Mononuclear cell (primary cell): ENCODE measurements around the gene IPO9. TPM values are rescaled to one million over a fixed set of nuclear protein-coding genes. Genes with fewer than 3 reads are reported as not detected.
"Not testable (repeated sequence)": the region's sequence is repeated elsewhere in the genome, so short reads cannot be mapped to it uniquely, and the experiment has no call there.

Experiments used
- H3K27me3 ChIP-seq: 2 replicates; pipeline ENCODE4 v1.6.0; 2011; ENCODE audit warnings: low read length, control low read depth; ENCODE audit not compliant: insufficient read depth
- H3K4me1 ChIP-seq: 2 replicates; pipeline ENCODE4 v1.5.1; 2011; ENCODE audit warnings: mild to moderate bottlenecking, low read length, control low read depth; ENCODE audit not compliant: insufficient read depth
- H3K4me3 ChIP-seq: 2 replicates; pipeline ENCODE4 v1.5.1; 2011; ENCODE audit warnings: mild to moderate bottlenecking, low read length, moderate library complexity
- H3K9me3 ChIP-seq: 2 replicates; pipeline ENCODE4 v1.5.1; 2011; ENCODE audit warnings: low read depth, mild to moderate bottlenecking, control low read depth, low read length
- total RNA-seq: library from RNA; depleted of rRNA; stranded (reverse); fragments of >200 nt; gene quantifications from one replicate; pipeline ENCODE4 v1.2.3, GENCODE V29; 2012

The IPO9 gene
- total RNA-seq, 1 donor = 14.4 TPM

DNA sequence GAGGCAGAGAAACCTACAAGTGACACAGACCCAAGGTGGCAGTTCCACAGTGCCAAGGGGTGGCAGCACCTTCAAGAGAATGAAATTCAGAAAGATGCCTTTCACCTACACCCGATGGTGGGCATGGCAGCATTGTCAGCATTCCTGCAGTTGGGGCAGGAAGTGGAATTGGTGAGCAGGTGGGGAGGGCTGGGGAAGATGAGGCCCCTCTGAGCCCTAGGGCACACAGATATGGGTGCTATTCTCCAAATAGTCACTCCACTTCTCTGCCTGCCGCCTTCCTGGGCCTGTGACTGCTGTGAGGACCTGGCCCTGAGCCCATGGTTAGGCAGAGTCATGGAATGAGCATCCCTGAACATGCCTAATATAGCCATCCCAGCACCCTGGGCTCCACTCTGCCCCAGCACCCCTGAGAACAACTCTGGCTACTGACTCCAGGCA, 68.0 kb downstream of the IPO9 start:
- no peaks in the 10 kb centered on the region for H3K27me3 ChIP-seq
- H3K9me3 ChIP-seq = no peaks in the 10 kb centered on the region
- H3K4me3 ChIP-seq = no peak overlapping the region
- H3K4me1 ChIP-seq = no peaks in the 10 kb centered on the region

DNA sequence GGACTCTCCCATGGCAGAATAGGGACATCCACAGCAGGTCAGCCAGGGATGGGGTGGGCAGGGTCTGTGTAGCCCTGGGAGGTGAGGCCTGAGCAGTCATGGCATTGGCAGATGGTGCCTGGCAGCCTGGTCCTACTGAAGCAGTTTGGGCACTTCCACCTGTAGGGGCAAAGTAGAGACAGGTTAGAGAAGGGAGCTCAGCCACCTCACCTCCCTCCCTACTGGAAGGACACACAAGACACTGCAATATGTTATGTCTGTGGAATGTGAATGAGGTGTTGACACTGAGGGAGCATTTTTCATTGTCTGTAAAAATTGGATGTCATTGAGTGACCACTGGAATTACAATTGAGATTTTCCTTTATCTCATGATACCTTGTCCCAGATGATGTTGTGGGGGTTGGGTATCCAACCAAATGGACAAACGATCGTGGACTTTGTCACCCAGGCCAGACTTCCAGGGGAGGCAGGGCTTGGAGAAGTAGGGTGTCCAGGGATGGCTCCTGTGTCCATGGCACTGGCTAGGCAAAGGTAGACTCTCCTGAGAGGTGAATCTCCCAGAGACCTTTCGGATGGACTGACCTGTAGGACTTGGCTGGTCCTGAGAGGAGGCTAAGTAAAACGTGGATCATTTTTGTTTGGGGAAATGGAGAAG, 69.4 kb downstream of the IPO9 start:
- no peak overlapping the region for H3K4me3 ChIP-seq
- no peaks in the 10 kb centered on the region for H3K9me3 ChIP-seq
- no peaks in the 10 kb centered on the region for H3K4me1 ChIP-seq
- H3K27me3 ChIP-seq = no peaks in the 10 kb centered on the region

DNA sequence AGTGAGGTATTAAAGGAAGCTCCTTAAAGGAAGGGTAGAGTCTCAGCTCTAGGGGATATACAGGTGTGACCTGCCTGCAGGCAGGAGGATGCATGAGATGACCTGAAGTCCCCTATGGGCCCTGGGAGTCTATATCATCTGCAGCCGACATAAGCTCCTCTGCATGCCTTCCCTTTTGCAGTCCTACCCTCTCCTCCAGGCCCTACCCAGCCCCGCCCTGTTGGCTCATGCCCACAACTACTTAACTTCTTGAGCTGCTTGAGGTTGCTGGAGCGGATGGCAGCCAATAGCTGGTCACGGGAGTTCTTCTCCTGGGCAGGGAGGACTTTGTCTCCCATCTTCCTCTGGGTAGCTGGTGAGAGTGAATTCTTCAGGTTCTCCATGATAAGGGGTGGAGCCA, 70.0 kb downstream of the IPO9 start:
- Histone ChIP-seq H3K4me3 (no peak overlapping the region), H3K4me1 (no peaks in the 10 kb centered on the region), H3K27me3 (no peaks in the 10 kb centered on the region), H3K9me3 (no peaks in the 10 kb centered on the region)

DNA sequence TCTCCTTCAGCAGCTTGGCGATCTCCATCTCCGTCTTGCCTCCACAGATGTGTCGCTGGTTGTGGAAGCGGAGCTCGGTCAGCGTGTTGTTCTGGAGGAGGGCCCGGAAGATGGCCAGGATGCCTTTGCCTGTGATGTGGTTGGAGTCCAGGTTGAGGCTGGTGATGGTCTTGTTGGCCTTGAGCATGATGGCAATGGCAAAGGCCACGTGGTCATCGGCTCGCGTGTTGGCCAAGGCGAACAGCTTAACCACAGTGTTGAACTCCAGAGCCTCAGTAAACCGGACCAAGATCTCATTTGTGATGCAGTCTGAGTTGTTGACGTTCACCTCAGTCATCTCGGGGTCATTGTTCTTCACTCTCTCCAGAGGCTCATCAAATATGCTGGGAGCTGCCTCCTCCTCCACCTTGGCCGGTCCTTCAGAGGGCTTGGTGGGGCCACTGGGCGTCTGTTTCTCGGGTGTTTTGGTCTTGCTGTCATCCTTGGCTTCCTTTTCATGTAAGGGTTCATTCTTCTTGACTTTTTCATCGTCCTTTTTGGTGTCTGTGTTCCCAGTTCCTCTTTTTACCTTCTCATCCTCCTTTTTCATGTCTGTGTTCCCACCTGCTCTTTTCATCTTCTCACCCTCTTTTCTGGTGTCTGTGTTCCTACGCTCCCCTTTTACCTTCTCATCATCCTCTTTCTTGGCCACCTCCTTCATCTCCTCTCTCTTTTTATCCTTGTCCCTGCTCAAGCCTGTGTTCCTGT, 70.9 kb downstream of the IPO9 start:
- H3K27me3 ChIP-seq = no peaks in the 10 kb centered on the region
- H3K4me1 ChIP-seq = no peaks in the 10 kb centered on the region
- no peaks in the 10 kb centered on the region for H3K9me3 ChIP-seq
- H3K4me3 ChIP-seq = no peak overlapping the region

DNA sequence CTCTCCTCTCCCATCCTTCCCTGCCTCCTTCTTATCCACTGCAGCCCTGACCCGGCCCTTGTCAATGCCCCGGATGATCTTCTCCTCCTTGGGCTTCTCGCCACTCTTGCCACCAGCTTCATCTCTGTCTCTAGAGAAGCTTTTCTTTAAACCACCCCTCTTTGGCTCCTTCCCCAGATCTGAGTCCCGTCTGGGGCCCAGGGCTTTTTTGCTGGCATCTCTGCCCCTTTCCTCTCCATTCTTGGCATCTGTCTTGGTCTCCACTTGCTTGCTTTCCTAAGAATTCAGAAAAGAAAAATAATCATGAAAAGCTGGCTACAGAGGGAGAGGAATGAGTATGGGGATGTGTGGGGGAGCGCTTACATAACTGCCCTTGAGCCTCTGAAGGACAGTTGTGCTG, 71.5 kb downstream of the IPO9 start:
- no peak overlapping the region for H3K4me3 ChIP-seq
- no peaks in the 10 kb centered on the region for H3K27me3 ChIP-seq
- H3K9me3 ChIP-seq = no peaks in the 10 kb centered on the region
- H3K4me1 ChIP-seq = no peaks in the 10 kb centered on the region

DNA sequence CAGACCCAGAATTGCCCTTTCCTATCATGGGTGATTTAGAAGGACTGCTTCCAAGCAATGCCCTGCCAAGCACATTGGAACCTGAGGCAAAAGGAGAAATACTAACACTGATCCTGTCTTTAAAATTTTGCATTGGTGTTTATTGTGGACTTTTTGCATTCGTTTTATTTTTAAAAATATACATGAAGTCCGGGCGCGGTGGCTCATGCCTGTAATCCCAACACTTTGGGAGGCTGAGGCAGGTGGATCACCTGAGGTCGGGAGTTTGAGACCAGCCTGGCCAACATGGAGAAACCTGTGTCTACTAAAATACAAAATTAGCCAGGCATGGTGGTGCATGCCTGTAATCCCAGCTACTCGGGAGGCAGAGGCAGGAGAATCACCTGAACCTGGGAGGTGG, 72.1 kb downstream of the IPO9 start:
- not testable (repeated sequence) for H3K4me3 ChIP-seq, H3K4me1 ChIP-seq, H3K27me3 ChIP-seq, H3K9me3 ChIP-seq

DNA sequence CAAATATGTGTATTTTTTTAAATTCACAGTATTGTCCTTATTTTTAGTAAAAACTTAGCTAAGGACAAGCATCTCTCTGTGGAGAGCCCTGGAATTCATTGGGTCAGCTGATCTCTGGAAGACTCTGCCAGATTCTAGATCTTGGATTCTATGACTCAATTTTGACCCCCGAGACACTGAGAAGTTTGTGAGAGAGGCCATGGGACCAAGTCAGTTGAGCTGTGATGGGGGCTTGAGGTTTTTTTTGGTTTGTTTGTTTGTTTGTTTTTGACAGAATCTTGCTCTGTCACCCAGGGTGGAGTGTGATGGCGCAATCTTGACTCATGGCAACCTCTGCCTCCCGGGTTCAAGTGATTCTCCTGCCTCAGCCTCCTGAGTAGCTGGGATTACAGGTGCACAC, 73.2 kb downstream of the IPO9 start:
- no peak overlapping the region for H3K4me3 ChIP-seq
- no peaks in the 10 kb centered on the region for H3K27me3 ChIP-seq
- no peaks in the 10 kb centered on the region for H3K9me3 ChIP-seq
- no peaks in the 10 kb centered on the region for H3K4me1 ChIP-seq

DNA sequence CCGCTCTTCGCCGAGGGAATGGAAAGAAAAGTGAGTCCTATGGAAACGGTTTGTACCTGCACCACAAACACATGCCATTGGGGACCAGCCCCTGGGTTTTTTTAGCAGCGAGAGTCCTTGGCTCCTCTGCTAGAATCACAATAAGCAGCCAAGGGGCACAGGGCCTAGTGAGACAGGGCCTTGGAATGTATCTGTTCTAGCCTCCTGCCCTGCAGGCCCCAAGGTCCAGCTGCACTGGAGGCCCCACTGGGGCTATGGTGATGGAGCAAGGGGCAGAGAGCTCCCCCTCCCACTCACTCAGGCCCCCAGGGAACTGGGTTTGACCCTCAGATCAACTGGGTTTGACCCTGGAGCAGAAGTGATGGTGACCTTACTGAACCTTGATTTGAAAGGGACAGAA, 74.2 kb downstream of the IPO9 start:
- Histone ChIP-seq H3K27me3 (no peaks in the 10 kb centered on the region), H3K4me1 (no peaks in the 10 kb centered on the region), H3K4me3 (no peak overlapping the region), H3K9me3 (no peaks in the 10 kb centered on the region)

DNA sequence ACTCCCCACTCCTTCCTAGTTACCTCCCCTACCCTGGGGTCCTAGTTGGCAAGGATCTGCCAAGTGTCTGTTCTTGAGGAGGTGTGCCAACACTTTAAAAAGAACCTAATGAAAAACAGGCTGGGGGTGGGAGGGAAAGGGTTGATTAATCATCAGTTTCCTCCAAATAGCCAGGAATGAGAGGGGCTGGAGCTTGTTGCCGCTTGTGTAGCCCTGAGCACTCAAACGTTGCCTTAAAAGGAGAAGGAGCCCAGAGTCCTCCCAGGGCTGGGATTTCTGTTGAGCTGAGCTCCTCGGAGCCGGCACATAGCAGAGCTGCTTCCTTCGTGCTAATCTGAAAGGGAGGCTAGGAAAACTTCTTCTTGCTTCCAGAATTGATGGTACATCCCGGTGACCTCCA, 75.6 kb downstream of the IPO9 start:
- no peak overlapping the region for H3K4me3 ChIP-seq
- no peaks in the 10 kb centered on the region for H3K4me1 ChIP-seq
- H3K27me3 ChIP-seq = no peaks in the 10 kb centered on the region
- H3K9me3 ChIP-seq = no peaks in the 10 kb centered on the region

DNA sequence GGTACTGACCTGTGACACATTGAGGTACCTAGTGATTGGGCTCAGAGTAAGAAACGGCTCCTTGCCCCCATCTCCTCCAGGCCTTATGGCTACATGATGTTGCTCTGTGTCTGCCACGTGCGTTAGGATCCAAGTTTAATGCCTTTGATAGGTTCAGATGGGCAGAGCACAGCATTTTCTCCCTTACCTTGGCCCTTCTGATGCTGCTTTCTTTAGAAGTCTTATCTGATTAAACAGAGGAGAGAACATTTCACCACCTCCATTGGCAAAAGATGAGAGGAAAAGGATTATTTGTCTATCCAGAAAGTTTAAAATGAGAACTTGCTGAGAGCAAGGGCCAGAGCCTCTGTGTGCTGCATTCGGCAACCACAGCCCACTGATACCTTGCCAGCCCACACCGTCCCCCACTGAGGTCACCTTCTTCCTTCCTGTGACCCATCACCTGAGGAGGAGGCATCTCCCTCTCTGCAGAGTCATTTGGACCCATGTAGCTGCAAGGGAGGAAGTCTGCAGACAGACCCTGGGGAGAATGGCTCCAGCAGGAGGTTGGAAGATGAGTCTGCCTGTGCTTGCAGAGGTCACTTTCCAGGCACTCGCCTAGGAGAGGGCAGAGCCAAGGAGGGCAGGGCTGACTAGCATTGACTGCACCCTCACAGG, 76.4 kb downstream of the IPO9 start:
- Histone ChIP-seq H3K27me3 (no peaks in the 10 kb centered on the region), H3K9me3 (no peaks in the 10 kb centered on the region), H3K4me1 (no peaks in the 10 kb centered on the region), H3K4me3 (no peak overlapping the region)

DNA sequence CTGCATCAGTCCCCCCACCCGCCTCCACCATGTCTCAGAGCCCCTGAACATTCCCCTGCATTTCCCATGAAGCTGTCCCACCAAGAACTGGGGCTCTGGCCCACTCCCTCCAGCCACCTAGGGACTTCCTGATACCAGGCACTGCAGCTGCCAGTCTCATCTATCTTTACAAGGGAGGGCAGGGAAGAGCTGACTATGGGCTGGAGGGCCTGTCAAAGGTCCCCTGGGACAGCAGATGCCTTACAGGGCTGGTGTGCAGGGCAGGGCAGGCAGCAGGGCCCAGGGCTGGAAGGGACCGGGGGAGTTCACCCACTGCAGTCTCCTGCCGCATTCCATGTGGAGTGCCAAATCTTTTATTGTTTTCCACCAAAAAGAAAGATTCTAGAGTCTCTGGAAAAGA, 77.4 kb downstream of the IPO9 start:
- H3K4me1 ChIP-seq = no peaks in the 10 kb centered on the region
- H3K4me3 ChIP-seq = no peak overlapping the region
- H3K9me3 ChIP-seq = no peaks in the 10 kb centered on the region
- no peaks in the 10 kb centered on the region for H3K27me3 ChIP-seq

DNA sequence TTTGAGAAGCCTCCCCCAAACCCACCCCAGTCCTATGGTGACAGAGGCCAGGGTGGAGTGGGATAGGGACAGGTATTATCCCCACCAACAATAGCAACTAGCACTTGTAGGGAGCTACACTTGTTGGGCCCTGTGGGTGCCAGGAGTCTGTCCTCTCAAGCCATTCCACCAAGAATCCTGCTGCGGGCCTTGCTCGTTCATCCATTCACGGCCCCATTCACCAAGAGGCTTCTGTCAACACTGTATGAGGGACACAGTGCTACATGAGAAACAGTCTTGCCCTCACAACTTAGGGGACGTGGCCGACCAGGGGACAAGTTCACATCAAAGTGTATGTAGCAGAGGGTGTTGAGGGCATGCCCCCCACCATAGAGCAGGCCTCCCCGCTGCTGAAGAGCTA, 78.7 kb downstream of the IPO9 start:
- H3K9me3 ChIP-seq = no peaks in the 10 kb centered on the region
- H3K4me1 ChIP-seq = no peaks in the 10 kb centered on the region
- H3K27me3 ChIP-seq = no peaks in the 10 kb centered on the region
- no peak overlapping the region for H3K4me3 ChIP-seq

DNA sequence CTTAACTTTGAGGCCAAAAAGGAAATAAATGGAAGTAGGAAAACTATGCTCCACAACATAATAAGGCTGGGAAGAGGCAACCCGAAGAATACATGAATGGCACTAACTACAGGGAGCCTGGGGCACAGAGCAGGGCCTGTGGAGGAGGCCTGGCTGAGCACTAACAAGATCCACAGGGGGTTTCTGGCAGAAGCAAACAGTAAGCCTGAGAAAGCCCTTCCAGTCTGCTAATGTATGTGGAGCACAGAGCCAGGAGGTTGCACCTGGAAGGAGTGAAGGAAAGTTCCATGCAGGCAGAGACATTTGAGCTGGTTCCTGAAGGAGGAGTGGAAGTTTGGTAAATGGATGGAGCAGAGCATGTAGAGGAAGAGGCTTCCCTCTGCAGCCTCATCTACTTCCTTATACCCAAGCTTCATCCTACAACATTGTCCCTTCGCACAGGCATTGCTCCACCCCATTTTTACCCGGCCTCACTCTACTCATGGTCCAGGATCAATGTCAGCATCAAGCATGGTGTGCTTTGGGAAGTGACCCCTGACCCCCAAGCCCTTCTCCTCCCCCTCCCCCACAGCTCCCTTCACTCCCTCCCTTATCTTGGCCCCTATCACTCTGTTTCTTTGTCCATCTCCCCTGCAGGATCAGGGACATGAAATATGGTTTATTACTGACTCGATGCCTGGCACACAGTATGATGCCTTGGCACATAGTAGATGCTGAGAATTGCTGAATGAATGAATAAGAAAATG, 83.0 kb downstream of the IPO9 start:
- Histone ChIP-seq H3K9me3 (no peaks in the 10 kb centered on the region), H3K27me3 (no peaks in the 10 kb centered on the region), H3K4me3 (no peak overlapping the region), H3K4me1 (no peaks in the 10 kb centered on the region)

DNA sequence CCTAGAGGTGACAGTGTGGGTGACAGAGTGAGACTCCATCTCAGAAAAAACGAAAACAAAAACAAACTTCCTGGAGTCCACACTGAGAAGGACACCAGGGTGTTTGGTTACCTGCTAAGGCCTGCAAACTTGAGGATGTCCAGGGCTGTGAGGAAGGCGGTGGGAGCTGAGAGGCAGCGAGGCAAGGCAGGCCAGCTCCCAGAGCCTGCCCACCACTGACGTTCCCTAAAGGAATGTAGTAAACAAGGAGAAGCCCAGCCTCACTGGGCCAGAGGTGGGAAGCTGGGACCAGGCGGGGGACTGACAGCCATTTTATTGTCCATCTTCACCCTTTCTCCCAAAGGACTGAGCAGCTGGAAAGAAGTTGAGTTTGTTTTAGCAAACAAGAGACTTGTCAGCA, 83.9 kb downstream of the IPO9 start:
- H3K4me1 ChIP-seq = no peaks in the 10 kb centered on the region
- no peaks in the 10 kb centered on the region for H3K9me3 ChIP-seq
- no peak overlapping the region for H3K4me3 ChIP-seq
- H3K27me3 ChIP-seq = no peaks in the 10 kb centered on the region
